ENCODE measurements around the gene TMEM231.

DNA sequence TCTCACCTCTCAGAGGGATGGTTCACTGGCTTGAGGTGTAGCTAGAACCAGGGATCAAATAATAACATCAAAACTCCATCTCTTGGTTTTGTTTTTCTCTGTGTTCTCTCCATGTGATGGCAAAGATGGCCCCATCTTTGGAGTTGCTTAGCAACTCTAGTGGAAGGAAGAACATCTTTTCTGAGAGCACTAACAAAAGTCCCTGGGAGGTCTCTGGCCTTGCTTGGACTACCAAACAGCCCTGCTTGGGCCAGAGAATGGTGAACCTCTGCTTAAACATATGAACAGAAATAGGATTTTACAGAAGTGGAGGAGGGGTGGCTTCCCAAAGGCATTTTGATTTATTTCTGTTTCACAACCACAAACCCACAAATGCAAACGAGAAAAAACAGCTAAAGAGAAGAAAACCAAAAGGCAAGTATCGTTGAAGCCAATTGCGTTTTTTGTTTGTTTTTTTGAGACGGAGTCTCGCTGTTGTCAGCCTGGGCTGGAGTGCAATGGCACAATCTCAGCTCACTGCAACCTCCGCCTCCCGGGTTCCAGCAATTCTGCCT is 23.3 kb upstream of the TMEM231 start:
- TF ChIP-seq, protein P1, sequence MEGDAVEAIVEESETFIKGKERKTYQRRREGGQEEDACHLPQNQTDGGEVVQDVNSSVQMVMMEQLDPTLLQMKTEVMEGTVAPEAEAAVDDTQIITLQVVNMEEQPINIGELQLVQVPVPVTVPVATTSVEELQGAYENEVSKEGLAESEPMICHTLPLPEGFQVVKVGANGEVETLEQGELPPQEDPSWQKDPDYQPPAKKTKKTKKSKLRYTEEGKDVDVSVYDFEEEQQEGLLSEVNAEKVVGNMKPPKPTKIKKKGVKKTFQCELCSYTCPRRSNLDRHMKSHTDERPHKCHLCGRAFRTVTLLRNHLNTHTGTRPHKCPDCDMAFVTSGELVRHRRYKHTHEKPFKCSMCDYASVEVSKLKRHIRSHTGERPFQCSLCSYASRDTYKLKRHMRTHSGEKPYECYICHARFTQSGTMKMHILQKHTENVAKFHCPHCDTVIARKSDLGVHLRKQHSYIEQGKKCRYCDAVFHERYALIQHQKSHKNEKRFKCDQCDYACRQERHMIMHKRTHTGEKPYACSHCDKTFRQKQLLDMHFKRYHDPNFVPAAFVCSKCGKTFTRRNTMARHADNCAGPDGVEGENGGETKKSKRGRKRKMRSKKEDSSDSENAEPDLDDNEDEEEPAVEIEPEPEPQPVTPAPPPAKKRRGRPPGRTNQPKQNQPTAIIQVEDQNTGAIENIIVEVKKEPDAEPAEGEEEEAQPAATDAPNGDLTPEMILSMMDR (conservative IDR thresholded peaks at IDR 0.05 in 1 of 2, IDR thresholded peaks at IDR 0.05 in 1 of 2; ENCODE audit: low read depth in 1 of 2, low read length in 2 of 2) = no peak
- no peak for TF ChIP-seq EZH2 (IDR thresholded peaks at IDR 0.05; ENCODE audit: low read length, missing control alignments)
